ENCODE results near the gene RPL29. TPM values are rescaled to one million over a fixed set of nuclear protein-coding genes. Genes with fewer than 3 reads are reported as not detected.

RPL29 gene
- total and polyA plus RNA-seq, 2 of the 8 experiments (the other 6 are each of a cell fraction or from before 2014, with no cell fraction given), result 1,467 to 2,660 TPM

DNA sequence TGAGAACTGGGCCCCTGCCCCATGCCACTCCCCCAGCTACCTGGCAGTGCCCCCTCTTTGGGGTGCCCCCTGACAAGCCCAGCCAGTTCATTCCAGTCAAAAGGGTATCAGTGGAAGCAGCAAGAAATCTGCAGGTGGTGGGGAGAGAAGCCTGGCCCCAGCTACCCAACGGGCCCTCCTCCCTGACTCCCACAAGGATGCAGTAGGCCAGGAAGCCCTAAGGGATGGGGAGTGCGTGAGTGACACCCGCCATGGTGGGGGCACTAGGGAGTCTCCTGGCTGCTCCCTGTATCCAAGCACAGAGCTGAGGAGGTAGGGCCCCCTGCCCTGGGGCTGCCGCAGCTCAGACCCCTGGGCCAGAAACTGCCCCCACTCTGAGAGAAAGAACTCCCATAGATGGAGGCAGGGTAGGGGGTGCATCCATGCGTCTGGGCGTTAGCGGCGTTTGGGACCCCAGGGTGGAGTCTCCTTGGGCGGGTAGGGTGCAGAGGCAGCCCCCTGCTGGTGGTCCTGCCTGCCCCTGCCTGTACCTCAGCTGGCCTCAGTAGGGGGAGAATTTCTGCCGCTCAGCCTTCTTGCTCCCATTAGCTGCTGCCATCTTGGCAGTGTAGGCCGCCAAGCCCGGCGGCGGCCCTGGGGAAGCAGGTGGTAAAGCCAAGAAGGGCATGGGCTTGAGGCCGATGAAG is 38.0 kb downstream of the RPL29 start:
- Histone ChIP-seq H3K9me3 (ENCODE audit: insufficient read depth in 2 of 2, low read depth in 1 of 2, low read length in 1 of 2) (no peaks in the 10 kb centered on the region), H4K8ac (ENCODE audit: extremely low read depth, insufficient read depth, low read length) (no peak overlapping the region; the same call in 1 of the 2 replicates), H4K20me1 (replicated peaks in 1 of 2; ENCODE audit: control insufficient read depth in 1 of 2, insufficient read depth in 2 of 2, low read length in 2 of 2) (peaks cover 0 to 4% of the 10 kb centered on the region in 2 experiments), H2AK5ac (ENCODE audit: low read depth, low read length) (no peak overlapping the region), H4K5ac (ENCODE audit: insufficient read length, low read depth, low read length) (no peak overlapping the region), H2BK5ac (ENCODE audit: low read depth, low read length) (no peak overlapping the region), H3K27me3 (replicated peaks in 1 of 4; ENCODE audit: control insufficient read depth in 3 of 4, extremely low read depth in 1 of 4, insufficient read depth in 3 of 4, low read length in 3 of 4) (peaks cover 15 to 40% (median 35%) of the 10 kb centered on the region in 4 experiments), H3K27ac (ENCODE audit: low read depth, low read length) (no peak overlapping the region), H3K18ac (ENCODE audit: extremely low read depth, low read length) (no peak overlapping the region), H2BK120ac (replicated peaks; ENCODE audit: low read depth, low read length) (no peak overlapping the region), H3K14ac (ENCODE audit: insufficient read length) (no peak overlapping the region), H3K23me2 (ENCODE audit: low read depth, low read length) (peaks cover 8% of the 10 kb centered on the region; the same call in 1 of the 2 replicates), H3K79me1 (ENCODE audit: low read depth, low read length) (no peaks in the 10 kb centered on the region), H4K91ac (replicated peaks; ENCODE audit: insufficient read length, low read length) (no peak overlapping the region), H2BK12ac (ENCODE audit: low read depth, low read length) (no peak overlapping the region), H2BK20ac (ENCODE audit: low read length) (no peak overlapping the region), H2BK15ac (ENCODE audit: low read length) (no peak overlapping the region), H3K4me3 (ENCODE audit: extremely low read depth in 1 of 4, insufficient read depth in 2 of 4, low read depth in 3 of 4, low read length in 4 of 4) (no peak overlapping the region), H3K4me2 (ENCODE audit: insufficient read depth in 1 of 2, low read depth in 2 of 2, low read length in 2 of 2) (no peak overlapping the region), H3K23ac (ENCODE audit: insufficient read length) (no peak overlapping the region), H3K4ac (replicated peaks; ENCODE audit: insufficient read length, low read depth, low read length) (no peak overlapping the region), H3K36me3 (ENCODE audit: control insufficient read depth in 2 of 4, insufficient read depth in 4 of 4, low read length in 3 of 4) (no peaks in the 10 kb centered on the region), H3K4me1 (replicated peaks in 1 of 4; ENCODE audit: control insufficient read depth in 3 of 4, insufficient read depth in 4 of 4, low read length in 3 of 4) (peaks cover 0 to 15% (median 7%) of the 10 kb centered on the region in 4 experiments; a peak in 6 of 7 replicates), H3K9ac (replicated peaks in 1 of 4; ENCODE audit: extremely low read depth in 1 of 4, low read depth in 3 of 4, low read length in 3 of 4) (no peak overlapping the region), H3K56ac (replicated peaks; ENCODE audit: insufficient read length, low read depth, low read length) (no peak overlapping the region), H3K79me2 (ENCODE audit: control insufficient read depth in 1 of 2, insufficient read depth in 2 of 2, low read length in 2 of 2) (no peaks in the 10 kb centered on the region), H2AFZ (ENCODE audit: low read length) (no peak overlapping the region)
- WGBS, 2 experiments (ENCODE audit: extremely low coverage in 1 of 2, insufficient coverage in 1 of 2, insufficient read length in 1 of 2, insufficient replicate concordance in 2 of 2, low coverage in 1 of 2, low lambda C conversion rate in 2 of 2, missing lambda C conversion rate in 1 of 2), result 92% methylated on average over 15 of the region's 15 CpGs; no CpG with 5 or more reads in 1 of the 2 experiments
- POLR2A ChIA-PET (ENCODE audit: partially characterized antibody), result interaction anchor here (0.9 to 29.3 kb wide), 5 partner anchors 11 to 26 kb away, joined by 3 to 923 read pairs (median 4); partner anchors contain the start of genes ABHD14A, ABHD14B, ACY1 and PARP3
- DNase-seq (ENCODE audit: low read depth in 1 of 2, low spot score in 2 of 2) (no peak), FAIRE-seq (no peak)
- CTCF ChIA-PET (ENCODE audit: partially characterized antibody), result interaction anchor here (0.7 to 6.2 kb wide), 15 partner anchors 8 to 1415 kb away, joined by 3 to 64 read pairs (median 4); partner anchors contain the start of genes ABHD14A, ABHD14B, ACY1 and PARP3
- TF ChIP-seq SP1 (IDR thresholded peaks at IDR 0.05; ENCODE audit: low read depth, low read length) (no peak), RAD21 (IDR thresholded peaks at IDR 0.05 in 1 of 2, conservative IDR thresholded peaks at IDR 0.05 in 1 of 2; ENCODE audit: low read depth in 2 of 2, low read length in 2 of 2) (no peak), KDM1A (IDR thresholded peaks at IDR 0.05; ENCODE audit: borderline replicate concordance, low read length) (no peak), TBP (IDR thresholded peaks at IDR 0.05; ENCODE audit: low read depth, low read length) (no peak), SP2 (IDR thresholded peaks at IDR 0.05; ENCODE audit: low read length) (no peak), PHF8 (conservative IDR thresholded peaks at IDR 0.05; ENCODE audit: low read depth, low read length) (no peak), FOSL1 (IDR thresholded peaks at IDR 0.05; ENCODE audit: insufficient read depth, low read depth, low read length) (no peak)
- TF ChIP-seq, protein P1, sequence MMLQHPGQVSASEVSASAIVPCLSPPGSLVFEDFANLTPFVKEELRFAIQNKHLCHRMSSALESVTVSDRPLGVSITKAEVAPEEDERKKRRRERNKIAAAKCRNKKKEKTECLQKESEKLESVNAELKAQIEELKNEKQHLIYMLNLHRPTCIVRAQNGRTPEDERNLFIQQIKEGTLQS (IDR thresholded peaks at IDR 0.05; ENCODE audit: insufficient read depth, low read depth, low read length), result no peak
- TF ChIP-seq, protein P2, sequence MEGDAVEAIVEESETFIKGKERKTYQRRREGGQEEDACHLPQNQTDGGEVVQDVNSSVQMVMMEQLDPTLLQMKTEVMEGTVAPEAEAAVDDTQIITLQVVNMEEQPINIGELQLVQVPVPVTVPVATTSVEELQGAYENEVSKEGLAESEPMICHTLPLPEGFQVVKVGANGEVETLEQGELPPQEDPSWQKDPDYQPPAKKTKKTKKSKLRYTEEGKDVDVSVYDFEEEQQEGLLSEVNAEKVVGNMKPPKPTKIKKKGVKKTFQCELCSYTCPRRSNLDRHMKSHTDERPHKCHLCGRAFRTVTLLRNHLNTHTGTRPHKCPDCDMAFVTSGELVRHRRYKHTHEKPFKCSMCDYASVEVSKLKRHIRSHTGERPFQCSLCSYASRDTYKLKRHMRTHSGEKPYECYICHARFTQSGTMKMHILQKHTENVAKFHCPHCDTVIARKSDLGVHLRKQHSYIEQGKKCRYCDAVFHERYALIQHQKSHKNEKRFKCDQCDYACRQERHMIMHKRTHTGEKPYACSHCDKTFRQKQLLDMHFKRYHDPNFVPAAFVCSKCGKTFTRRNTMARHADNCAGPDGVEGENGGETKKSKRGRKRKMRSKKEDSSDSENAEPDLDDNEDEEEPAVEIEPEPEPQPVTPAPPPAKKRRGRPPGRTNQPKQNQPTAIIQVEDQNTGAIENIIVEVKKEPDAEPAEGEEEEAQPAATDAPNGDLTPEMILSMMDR (IDR thresholded peaks at IDR 0.05; ENCODE audit: control extremely low read depth in 1 of 3, insufficient read depth in 1 of 3, low read depth in 1 of 3, low read length in 3 of 3), result no peak
